CD4-positive, alpha-beta T cell treated with Interleukin-15 for 4 hours (primary cell): ENCODE results near the gene GDPD1.
A peak's percentile ranks its signal among the peaks of the same experiment; 100 is the strongest.
"Not testable (repeated sequence)": the region's sequence is repeated elsewhere in the genome, so short reads cannot be mapped to it uniquely, and the experiment has no call there.

ENCODE experiments used
- DNase-seq: peaks from one replicate; pipeline ENCODE4 v3.0.0-alpha.2; 2020; ENCODE audit warnings: low spot score

Gene GDPD1

DNA sequence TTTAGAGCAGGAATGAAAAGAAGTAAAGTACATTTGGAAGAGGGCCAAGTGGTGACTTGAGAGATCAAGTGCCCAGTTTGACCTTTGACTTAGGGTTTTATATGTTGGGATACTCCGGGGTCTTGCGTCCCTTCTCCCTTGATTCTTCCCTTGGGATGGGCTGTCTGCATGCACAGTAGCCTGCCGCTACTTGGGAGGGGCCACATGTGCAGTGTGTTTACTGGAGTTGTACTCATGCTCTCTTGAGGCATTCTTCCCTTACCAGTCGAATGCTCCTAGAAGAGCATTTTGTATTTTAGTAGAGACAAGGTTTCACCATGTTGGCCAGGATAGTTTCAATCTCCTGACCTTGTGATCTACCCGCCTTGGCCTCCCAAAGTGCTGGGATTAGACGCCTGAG lies 23.8 kb downstream of the GDPD1 start:
- no peak for DNase-seq

DNA sequence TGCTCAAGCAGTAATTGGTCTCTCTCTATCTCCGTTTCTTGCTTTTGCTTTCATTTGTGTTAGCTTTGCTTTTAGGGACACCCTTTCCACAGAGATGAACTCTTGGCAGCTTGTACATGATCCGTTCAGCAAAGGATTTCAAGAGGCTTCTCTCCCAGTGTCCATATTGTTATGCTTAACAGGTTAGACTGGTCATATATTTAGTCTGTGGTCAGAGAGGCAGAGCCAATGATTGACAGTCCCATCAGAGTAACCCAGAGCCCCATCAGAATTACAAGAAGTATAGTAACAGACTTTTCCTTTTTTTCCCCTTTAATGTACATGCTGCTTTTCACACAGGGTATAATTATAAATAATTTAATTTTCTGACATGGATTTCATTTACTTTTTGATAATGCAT lies 34.4 kb downstream of the GDPD1 start:
- no peak for DNase-seq

GRCh38 chr17:59257101-59257500 lies 36.8 kb downstream of the GDPD1 start:
- DNase-seq: no peak

GRCh38 chr17:59260722-59261121 lies 40.4 kb downstream of the GDPD1 start:
- no peak for DNase-seq

DNA sequence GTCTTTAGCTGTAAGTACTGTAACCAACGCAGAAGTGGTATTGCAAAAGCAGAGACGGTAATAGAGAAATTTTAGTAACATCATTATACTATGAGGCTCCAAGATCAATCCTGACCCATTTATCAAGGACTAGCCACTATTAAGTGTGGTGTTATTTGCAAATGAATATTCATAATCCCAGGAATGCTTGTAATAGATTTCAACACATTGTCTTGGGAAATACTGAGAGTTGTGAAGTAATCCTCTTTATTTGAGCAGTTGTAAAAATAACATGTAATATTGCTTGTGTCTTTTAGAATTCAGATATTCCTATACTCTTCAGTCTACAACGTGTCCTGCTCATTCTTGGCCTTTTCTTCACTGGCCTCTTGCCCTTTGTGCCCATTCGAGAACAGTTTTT lies 46.4 kb downstream of the GDPD1 start:
- no peak for DNase-seq

DNA sequence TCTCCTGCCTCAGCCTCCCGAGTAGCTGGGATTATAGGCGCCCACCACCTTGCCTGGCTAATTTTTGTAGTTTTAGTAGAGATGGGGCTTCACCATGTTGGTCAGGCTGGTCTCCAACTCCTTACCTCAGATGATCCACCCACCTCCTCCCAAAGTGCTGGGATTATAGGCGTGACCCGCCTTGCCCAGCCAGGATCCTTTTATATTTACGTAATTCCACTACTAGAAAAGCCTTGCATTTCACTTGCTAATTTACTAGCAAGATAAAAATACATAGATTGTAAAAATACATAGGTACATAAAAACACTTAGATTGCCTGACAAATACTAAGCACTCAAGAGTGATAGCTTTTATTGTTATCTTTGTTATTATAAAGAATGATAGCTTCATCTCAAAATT lies 47.5 kb downstream of the GDPD1 start:
- DNase-seq: no peak

DNA sequence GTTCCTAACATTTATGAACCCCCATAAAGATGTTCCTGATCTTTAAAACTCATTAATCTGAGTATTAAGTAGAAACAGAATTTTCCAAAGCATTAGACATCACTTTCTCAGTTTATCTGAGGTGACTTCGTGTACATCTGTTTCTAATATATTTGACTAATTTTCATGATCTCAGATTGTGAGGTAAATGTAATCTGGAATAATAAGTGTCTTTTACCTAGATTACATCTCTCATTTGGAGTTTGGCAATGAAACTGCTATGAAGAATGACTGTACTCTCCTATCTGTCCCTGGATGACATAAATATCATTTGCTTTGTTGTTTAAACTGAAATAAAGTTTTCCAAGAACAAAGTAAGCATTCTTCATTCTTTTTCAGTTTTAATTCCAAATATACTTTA lies 55.3 kb downstream of the GDPD1 start:
- DNase-seq: no peak

DNA sequence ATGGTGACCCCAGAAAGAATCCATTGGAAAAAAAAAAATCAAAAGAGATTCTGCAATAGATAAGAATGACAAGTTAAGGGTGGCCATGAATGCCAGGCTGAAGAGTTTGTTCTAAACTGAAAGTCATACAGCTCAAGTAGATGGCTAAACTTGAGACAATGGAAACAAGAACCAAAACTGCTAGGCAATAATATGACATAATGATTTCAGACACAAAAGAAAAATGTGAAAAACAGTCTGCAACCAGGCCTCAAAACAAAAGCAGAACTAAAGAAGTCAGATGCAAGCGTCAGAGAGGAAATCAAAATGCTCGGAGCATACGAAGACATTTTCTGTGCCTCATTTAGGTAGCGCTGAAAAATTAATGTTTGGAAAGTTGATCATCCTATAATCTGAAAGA lies 56.7 kb downstream of the GDPD1 start:
- DNase-seq: no peak

DNA sequence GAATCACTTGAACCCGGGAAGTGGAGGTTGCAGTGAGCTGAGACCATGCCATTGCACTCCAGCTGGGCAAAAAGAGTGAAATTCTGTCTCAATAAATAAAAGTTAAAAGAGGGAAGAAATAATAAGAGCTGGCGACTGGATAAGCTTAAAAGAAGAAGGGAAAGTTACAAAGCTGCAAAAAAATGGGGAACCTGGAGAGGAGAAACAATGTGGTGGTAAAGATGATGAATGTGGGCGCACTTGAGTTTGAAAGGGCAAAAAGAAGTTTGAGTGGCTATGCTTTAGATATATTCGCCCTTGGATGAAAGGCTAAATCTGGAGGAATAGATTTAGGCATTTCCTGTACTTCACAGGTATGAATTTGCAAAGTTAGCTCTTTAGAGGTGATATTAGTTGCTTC lies 58.1 kb downstream of the GDPD1 start:
- no peak for DNase-seq

DNA sequence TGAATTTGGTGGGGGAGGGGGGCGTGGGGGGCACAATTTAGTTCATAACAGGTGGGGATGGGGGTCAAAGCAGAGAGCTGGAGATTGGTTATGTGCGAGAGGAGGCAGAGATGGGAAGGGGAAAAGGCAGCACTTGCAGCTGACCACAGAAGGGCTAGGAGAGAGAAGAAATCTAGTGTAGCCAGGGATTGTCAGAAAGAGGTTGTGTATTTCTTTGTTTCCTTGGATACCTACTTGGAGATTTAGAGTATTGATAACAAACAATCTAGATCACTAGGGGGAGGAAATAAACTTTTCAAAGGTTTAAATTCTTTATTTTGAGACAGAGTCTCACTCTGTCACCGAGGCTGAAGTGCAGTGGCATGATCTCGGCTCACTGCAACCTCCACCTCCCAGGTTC lies 64.0 kb downstream of the GDPD1 start:
- no peak for DNase-seq

GRCh38 chr17:59287452-59287851 lies 67.1 kb downstream of the GDPD1 start:
- no peak for DNase-seq

- no peak for DNase-seq
Measured at GRCh38 chr17:59287891-59288290, 67.6 kb downstream of the GDPD1 start.

DNA sequence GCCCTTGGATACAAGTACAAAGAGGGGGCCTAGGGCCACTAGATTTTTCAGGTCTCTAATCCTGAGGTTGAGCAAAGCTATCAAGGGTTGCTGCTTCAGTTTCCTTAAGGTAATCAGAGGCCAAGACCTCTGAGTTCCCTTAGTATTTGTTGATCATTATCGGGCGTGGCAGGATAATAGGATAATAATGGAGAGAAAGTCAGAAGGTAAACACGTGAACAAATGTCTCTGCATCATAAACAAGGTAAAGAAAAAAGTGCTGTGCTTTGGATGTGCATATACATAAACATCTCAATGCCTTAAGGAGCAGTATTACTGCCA lies 69.6 kb downstream of the GDPD1 start:
- no peak for DNase-seq

GRCh38 chr17:59290302-59290998 lies 70.1 kb downstream of the GDPD1 start:
- not testable (repeated sequence) for DNase-seq

DNA sequence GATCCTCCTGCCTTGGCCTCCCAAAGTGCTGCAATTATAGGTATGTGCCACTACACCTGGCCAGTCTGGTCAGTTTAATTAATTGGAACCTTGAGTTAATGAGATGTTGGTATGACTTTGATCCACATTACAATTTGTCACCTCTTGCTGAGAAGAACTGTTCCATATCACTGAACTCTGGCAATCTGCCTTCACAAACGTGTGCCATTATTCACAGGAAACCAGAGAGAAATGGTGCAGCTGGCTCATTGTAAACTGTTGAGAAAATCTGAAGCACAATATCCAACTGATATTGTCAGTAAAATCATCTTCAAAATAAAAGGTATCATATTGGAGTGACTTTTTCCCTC lies 71.8 kb downstream of the GDPD1 start:
- DNase-seq: no peak

DNA sequence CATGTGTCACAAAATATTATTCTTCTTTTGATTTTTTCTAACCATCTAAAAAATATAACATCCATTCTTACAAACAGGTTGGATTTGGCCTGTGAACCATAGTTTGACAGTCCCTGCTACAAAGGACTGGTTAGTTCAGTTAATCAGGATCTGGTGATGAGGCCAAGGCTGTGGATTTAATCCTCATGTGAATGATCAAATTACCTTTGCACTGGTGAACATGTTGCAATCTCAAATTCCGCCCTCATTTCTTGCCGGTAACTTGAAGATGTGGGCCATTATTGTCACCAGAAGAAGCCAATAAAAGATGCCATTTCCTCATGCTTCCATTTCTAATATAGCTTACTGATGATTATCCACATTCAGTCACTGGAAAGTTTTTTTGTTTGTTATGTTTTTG lies 75.9 kb downstream of the GDPD1 start:
- DNase-seq: no peak

- DNase-seq: no peak
Measured at GRCh38 chr17:59298521-59298920, 78.2 kb downstream of the GDPD1 start.

GRCh38 chr17:59299400-59300092 lies 79.2 kb downstream of the GDPD1 start:
- no peak for DNase-seq

- no peak for DNase-seq
Measured at GRCh38 chr17:59300941-59301340, 80.6 kb downstream of the GDPD1 start.

GRCh38 chr17:59304811-59305210 lies 84.5 kb downstream of the GDPD1 start:
- no peak for DNase-seq

GRCh38 chr17:59310263-59310920 lies 90.1 kb downstream of the GDPD1 start:
- no peak for DNase-seq

GRCh38 chr17:59311051-59311468 lies 90.7 kb downstream of the GDPD1 start:
- peak; percentile 75 for DNase-seq

DNA sequence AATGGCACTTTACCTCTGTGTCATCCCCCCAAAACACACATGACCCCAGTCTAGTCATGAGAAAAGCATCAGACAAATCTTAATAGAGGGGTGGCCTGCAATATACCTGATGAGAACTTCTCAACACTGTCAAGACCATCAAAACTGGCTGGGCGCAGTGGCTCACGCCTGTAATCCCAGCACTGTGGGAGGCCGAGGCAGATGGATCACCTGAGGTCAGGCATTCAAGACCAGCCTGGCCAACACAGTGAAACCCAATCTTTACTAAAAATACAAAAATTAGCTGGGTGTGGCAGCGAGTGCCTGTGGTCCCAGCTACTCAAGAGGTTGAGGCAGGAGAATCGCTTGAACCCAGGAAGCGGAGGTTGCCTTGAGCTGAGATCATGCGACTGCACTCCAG lies 91.2 kb downstream of the GDPD1 start:
- not testable (repeated sequence) for DNase-seq

GRCh38 chr17:59315866-59316265 lies 95.6 kb downstream of the GDPD1 start:
- no peak for DNase-seq
